A549 (cell line): ENCODE measurements around the gene SLC17A5. TPM values are rescaled to one million over a fixed set of nuclear protein-coding genes. Genes with fewer than 3 reads are reported as not detected.

Experiments used
- ATAC-seq, 2 experiments: fragments of 200-7000 bp in 1 of 2; fragments of >200 bp in 1 of 2; cut with Nextera tagmentation in 1 of 2; cut with Tn5 transposase in 1 of 2; 3 replicates each; pipeline versions ENCODE4 v1.8.0 to v1.9.1; 2018 to 2020; ENCODE audit warnings: mild to moderate bottlenecking in 1 of 2, moderate library complexity in 1 of 2
- CTCF ChIA-PET: fragments of 300-600 bp; sonication (Branson Sonifier 250); formaldehyde crosslinking; extraction: SDS; loops from one replicate; lab custom pipeline; 2021; ENCODE audit warnings: antibody characterized with exemption, inconsistent platforms; lab: Yijun Ruan, JAX
- POLR2A ChIA-PET: fragments of 350-600 bp; formaldehyde crosslinking; extraction: SDS; loops from one replicate; lab custom pipeline; 2021; ENCODE audit warnings: antibody characterized with exemption, inconsistent platforms; lab: Yijun Ruan, JAX
- DNase-seq, 2 experiments: peaks; one replicate each; pipeline versions ENCODE4 v3.0.0 to v3.0.0-alpha.2; 2011 to 2016; ENCODE audit warnings: low read depth in 1 of 2, low spot score in 1 of 2
- FAIRE-seq: peaks from 2 replicates; lab custom pipeline; 2011; peaks lifted over from hg19 to GRCh38; lab: Jason Lieb, UNC
- H3K27ac ChIP-seq, 2 experiments: fragments of >200 bp; sonication (Bioruptor Twin); formaldehyde crosslinking; 3 replicates each; pipeline ENCODE4 v1.5.1; 2016 to 2017
- H3K4me1 ChIP-seq: fragments of >200 bp; sonication (Bioruptor Twin); formaldehyde crosslinking; 3 replicates; pipeline ENCODE4 v1.6.1; 2016
- H3K4me2 ChIP-seq: fragments of >200 bp; sonication (Bioruptor Twin); formaldehyde crosslinking; 3 replicates; pipeline ENCODE4 v1.6.1; 2016
- H3K4me3 ChIP-seq: fragments of >200 bp; sonication (Bioruptor Twin); formaldehyde crosslinking; 3 replicates; pipeline ENCODE4 v1.5.1; 2016
- H3K9me3 ChIP-seq: fragments of >200 bp; sonication (Bioruptor Twin); formaldehyde crosslinking; 3 replicates; pipeline ENCODE4 v1.6.1; 2016
- CBX2 ChIP-seq: fragments of 200-600 bp; sonication (generic); IDR thresholded peaks from 2 replicates; pipeline ENCODE4 v1.6.1; 2016; ENCODE audit warnings: low read depth, mild to moderate bottlenecking, borderline replicate concordance
- CHD2 ChIP-seq: fragments of 150-350 bp; IDR thresholded peaks from 2 replicates; pipeline ENCODE4 v1.6.1; 2014; ENCODE audit warnings: low read length; ENCODE audit not compliant: partially characterized antibody
- EHF ChIP-seq: fragments of 250-450 bp; sonication (Bioruptor Pico); IDR thresholded peaks from 2 replicates; pipeline ENCODE4 v1.5.0; 2020; ENCODE audit warnings: mild to moderate bottlenecking
- EHMT2 ChIP-seq: fragments of 200-600 bp; sonication (generic); IDR thresholded peaks from 2 replicates; pipeline ENCODE4 v1.6.1; 2016; ENCODE audit warnings: antibody characterized with exemption, low read depth, mild to moderate bottlenecking, moderate library complexity
- JUNB ChIP-seq: fragments of >200 bp; sonication (Bioruptor Twin); formaldehyde crosslinking; IDR thresholded peaks from 2 replicates; pipeline ENCODE4 v1.6.1; 2016
- KDM1A ChIP-seq: fragments of 200-600 bp; sonication (generic); IDR thresholded peaks from 2 replicates; pipeline ENCODE4 v1.6.1; 2016; ENCODE audit warnings: low read depth, mild to moderate bottlenecking
- PHF8 ChIP-seq: fragments of 200-600 bp; sonication (generic); IDR thresholded peaks from 2 replicates; pipeline ENCODE4 v1.6.1; 2016; ENCODE audit warnings: low read depth, mild to moderate bottlenecking, antibody characterized with exemption, moderate library complexity, borderline replicate concordance
- POLR2A ChIP-seq: IDR thresholded peaks from 2 replicates; pipeline ENCODE4 v1.6.1; 2012; ENCODE audit warnings: mild to moderate bottlenecking, low read length
- POLR2AphosphoS2 ChIP-seq: conservative IDR thresholded peaks from 2 replicates; pipeline ENCODE4 v1.6.1; 2012; ENCODE audit warnings: low read length, improper control_type of control experiment, inconsistent platforms
- SREBF2 ChIP-seq: fragments of 450-650 bp; IDR thresholded peaks from 2 replicates; pipeline ENCODE4 v1.6.1; 2014; ENCODE audit warnings: mild to moderate bottlenecking, moderate library complexity
- TFCP2L1 ChIP-seq: fragments of 250-450 bp; sonication (Bioruptor Pico); IDR thresholded peaks from 2 replicates; pipeline ENCODE4 v1.5.0; 2021; ENCODE audit warnings: mild to moderate bottlenecking
- TP53 ChIP-seq: fragments of 250-450 bp; sonication (Bioruptor Pico); IDR thresholded peaks from 2 replicates; pipeline ENCODE4 v1.5.0; 2021; ENCODE audit warnings: mild to moderate bottlenecking, moderate library complexity
- ZC3H11A ChIP-seq: fragments of 450-650 bp; IDR thresholded peaks from 2 replicates; pipeline ENCODE4 v1.6.1; 2014; ENCODE audit warnings: antibody characterized with exemption, mild to moderate bottlenecking
- WGBS: methylation state at CpG from one replicate; pipeline ENCODE4 v1.1.6; 2017; ENCODE audit errors: missing lambda C conversion rate; 5-methylcytosine and 5-hydroxymethylcytosine counted together
- polyA plus RNA-seq, 4 experiments: library from polyadenylated mRNA; depleted of rRNA in 3 of 4; stranded (reverse); fragments of >200 nt; fragmentation: RNase III in 1 of 4; extraction: RNeasy Plus Mini Kit Qiagen cat#74134 plus additional on column Dnase treatment in 1 of 4; gene quantifications; 2 replicates in 3 of 4; 3 replicates in 1 of 4; pipeline ENCODE4 v1.2.3, GENCODE V29; 2011 to 2017
- small RNA-seq, 6 experiments: library from RNA; depleted of rRNA; stranded (forward); fragments of <200 nt; gene quantifications; one replicate each; pipeline ENCODE3, GENCODE V24; 2012

SLC17A5 gene
- polyA plus RNA-seq, 2 of the 4 experiments (the other 2 are of a cell fraction): 10.0 to 10.6 TPM

GRCh38 chr6:73547036-73547435 is 106.8 kb downstream of the SLC17A5 start:
- no peak for ATAC-seq
- POLR2A ChIA-PET: no interaction called here
- no peak for DNase-seq
- CTCF ChIA-PET: interaction anchor here (0.9 to 2.7 kb wide), 3 partner anchors 12 to 59 kb away, joined by 3 to 9 read pairs (median 5); no protein-coding TSS in a partner anchor
- Histone ChIP-seq H3K4me1 (no peaks in the 10 kb centered on the region), H3K4me2 (no peak overlapping the region), H3K4me3 (no peak overlapping the region), H3K9me3 (no peaks in the 10 kb centered on the region), H3K27ac (no peak overlapping the region)
- WGBS: 73% methylated on average over 1 of the region's 1 CpG
- TF ChIP-seq CHD2 (no peak), CBX2 (no peak), ZC3H11A (no peak), EHMT2 (no peak), POLR2A (no peak), JUNB (no peak), SREBF2 (no peak), PHF8 (no peak), POLR2AphosphoS2 (no peak), TP53 (no peak), KDM1A (no peak), TFCP2L1 (CRISPR knock-in tag) (no peak), EHF (no peak)
- FAIRE-seq: no peak

Small RNAs within 50 kb of the gene (small RNA-seq; reads per million reads assigned to genes)
- 0 reads per million in 6 experiments for gene RPS27P15

Other genes with a start within 250 kb of the SLC17A5 start
- gene CGAS, start 201.7 kb downstream of the SLC17A5 start, polyA plus RNA-seq (2011; rRNA removed): 4.6 and 7.2 TPM in 2 replicates
- gene CGAS, start 201.7 kb downstream of the SLC17A5 start, polyA plus RNA-seq (2017; fragmentation: RNase III; extraction: RNeasy Plus Mini Kit Qiagen cat#74134 plus additional on column Dnase treatment): 4.7 to 4.9 TPM (median 4.9 TPM) in 3 replicates
- gene MTO1, start 192.3 kb downstream of the SLC17A5 start, polyA plus RNA-seq (2011; rRNA removed): 19.9 and 22.1 TPM in 2 replicates
- gene MTO1, start 192.3 kb downstream of the SLC17A5 start, polyA plus RNA-seq (2017; fragmentation: RNase III; extraction: RNeasy Plus Mini Kit Qiagen cat#74134 plus additional on column Dnase treatment): 11.4 to 13.5 TPM (median 12.8 TPM) in 3 replicates
- gene EEF1A1, start 133.0 kb downstream of the SLC17A5 start, polyA plus RNA-seq (2011; rRNA removed): 9,755 and 11,157 TPM in 2 replicates
- gene EEF1A1, start 133.0 kb downstream of the SLC17A5 start, polyA plus RNA-seq (2017; fragmentation: RNase III; extraction: RNeasy Plus Mini Kit Qiagen cat#74134 plus additional on column Dnase treatment): 5,475 to 5,777 TPM (median 5,660 TPM) in 3 replicates
- gene CD109, start 42.2 kb upstream of the SLC17A5 start, polyA plus RNA-seq (2011; rRNA removed): 47.1 and 56.7 TPM in 2 replicates
- gene CD109, start 42.2 kb upstream of the SLC17A5 start, polyA plus RNA-seq (2017; fragmentation: RNase III; extraction: RNeasy Plus Mini Kit Qiagen cat#74134 plus additional on column Dnase treatment): 17.3 to 18.3 TPM (median 17.8 TPM) in 3 replicates